Renal pelvis (tissue), 4 donors: ENCODE data around the gene NUP188. TPM values are rescaled to one million over a fixed set of nuclear protein-coding genes. Genes with fewer than 3 reads are reported as not detected.

Source experiments
- DNase-seq: peaks from one replicate; pipeline ENCODE4 v3.0.0-alpha.2; 2013
- polyA plus RNA-seq, 3 donors: library from polyadenylated mRNA; unstranded; fragments of 120-200 nt; gene quantifications; one replicate each; pipeline ENCODE4 v1.2.1, GENCODE V29; 2013; ENCODE audit not compliant: insufficient read length in 3 of 3

NUP188 gene
- polyA plus RNA-seq, 3 donors = 43.7 to 61.3 (median 60.5) TPM

DNA sequence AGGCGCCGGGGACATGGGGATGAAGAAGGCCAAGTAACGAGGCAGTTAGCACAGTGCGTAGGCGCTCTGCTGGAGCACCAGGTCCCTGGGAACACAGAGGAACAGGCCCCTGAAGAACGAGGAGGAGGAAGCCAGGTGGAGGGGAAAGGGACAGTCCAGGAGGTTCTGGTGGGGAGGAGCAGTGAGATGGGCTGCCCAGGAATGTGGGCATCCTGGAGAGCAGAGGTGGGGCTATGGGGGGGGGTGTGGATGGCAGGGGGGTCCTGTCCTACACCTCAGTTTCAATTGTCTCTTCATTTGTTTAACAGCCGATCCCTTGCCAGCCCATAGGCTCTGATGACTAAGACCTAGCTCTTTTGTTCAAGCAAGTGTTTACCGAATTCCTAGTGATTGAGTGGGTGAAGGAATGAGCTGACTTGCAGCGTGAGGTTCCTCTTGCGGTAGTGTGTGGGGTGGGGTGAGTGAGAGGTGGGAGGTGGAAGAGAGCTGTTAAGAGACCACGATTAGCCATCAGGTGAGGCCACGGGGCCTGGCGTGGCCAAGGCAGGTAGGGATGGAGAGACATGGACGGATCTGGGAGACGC lies 35.1 kb upstream of the NUP188 start:
- DNase-seq = no peak

- no peak for DNase-seq
These were observed 34.2 kb upstream of the NUP188 start for GRCh38 chr9:128913048-128913900.

DNA sequence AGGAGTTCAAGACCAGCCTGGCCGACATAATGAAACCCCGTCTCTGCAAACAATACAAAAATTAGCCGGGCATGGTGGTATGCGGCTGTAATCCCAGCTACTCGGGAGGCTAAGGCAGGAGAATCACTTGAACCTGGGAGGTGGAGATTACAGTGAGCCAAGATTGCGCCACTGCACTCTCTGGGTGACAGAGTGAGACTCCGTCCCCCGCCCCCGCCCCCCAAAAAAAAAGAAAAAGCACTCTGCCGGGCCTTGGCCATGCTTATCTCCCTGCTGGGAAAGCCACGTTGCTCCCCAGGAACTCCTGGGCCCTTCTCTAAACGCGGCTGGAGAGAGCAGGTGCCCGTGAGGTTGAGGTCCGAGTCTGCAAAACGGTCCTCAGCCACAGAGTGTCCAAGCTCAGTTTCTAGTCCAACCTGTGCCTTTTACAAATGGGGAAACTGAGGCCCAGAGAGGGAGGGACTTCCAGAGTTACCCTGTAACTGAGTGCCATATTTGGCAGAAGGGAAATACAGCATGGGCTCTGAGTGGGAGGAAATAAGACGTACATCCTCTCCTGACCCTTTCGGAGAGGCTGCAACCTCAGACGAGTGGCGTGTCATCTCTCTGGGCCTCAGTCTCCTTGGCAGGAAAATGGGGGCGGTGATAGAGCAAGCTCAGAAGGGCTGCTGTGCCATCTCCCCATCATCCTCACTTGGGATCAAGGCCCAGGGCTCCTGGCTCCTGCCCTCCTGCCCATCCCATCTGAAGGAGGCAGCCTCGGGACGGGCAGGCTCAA lies 33.3 kb upstream of the NUP188 start:
- no peak for DNase-seq

DNA sequence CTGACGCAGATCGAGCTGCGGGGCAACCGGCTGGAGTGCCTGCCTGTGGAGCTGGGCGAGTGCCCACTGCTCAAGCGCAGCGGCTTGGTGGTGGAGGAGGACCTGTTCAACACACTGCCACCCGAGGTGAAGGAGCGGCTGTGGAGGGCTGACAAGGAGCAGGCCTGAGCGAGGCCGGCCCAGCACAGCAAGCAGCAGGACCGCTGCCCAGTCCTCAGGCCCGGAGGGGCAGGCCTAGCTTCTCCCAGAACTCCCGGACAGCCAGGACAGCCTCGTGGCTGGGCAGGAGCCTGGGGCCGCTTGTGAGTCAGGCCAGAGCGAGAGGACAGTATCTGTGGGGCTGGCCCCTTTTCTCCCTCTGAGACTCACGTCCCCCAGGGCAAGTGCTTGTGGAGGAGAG lies 31.3 kb upstream of the NUP188 start:
- DNase-seq = no peak

- DNase-seq = no peak
These were observed 30.8 kb upstream of the NUP188 start for GRCh38 chr9:128916745-128917144.

DNA sequence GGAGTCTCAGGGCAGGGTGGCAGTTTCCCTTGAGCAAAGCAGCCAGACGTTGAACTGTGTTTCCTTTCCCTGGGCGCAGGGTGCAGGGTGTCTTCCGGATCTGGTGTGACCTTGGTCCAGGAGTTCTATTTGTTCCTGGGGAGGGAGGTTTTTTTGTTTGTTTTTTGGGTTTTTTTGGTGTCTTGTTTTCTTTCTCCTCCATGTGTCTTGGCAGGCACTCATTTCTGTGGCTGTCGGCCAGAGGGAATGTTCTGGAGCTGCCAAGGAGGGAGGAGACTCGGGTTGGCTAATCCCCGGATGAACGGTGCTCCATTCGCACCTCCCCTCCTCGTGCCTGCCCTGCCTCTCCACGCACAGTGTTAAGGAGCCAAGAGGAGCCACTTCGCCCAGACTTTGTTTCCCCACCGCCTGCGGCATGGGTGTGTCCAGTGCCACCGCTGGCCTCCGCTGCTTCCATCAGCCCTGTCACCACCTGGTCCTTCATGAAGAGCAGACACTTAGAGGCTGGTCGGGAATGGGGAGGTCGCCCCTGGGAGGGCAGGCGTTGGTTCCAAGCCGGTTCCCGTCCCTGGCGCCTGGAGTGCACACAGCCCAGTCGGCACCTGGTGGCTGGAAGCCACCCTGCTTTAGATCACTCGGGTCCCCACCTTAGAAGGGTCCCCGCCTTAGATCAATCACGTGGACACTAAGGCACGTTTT lies 30.2 kb upstream of the NUP188 start:
- DNase-seq = no peak

- no peak for DNase-seq
These were observed 28.6 kb upstream of the NUP188 start for GRCh38 chr9:128918921-128919320.

- no peak for DNase-seq
These were observed 28.0 kb upstream of the NUP188 start for GRCh38 chr9:128919402-128920089.

- DNase-seq = no peak
These were observed 27.0 kb upstream of the NUP188 start, which contains the start of gene PHYHD1 for GRCh38 chr9:128920381-128921058. TSS of gene PHYHD1 (plus strand) at chr9:128920982. CDS start at chr9:128922324, 1,342 bp downstream.

- DNase-seq = peak; percentile 82
These were observed 25.4 kb upstream of the NUP188 start for GRCh38 chr9:128921881-128922763.

- DNase-seq = no peak
These were observed 24.0 kb upstream of the NUP188 start for GRCh38 chr9:128923493-128923883.

GRCh38 chr9:128927731-128928411 lies 19.6 kb upstream of the NUP188 start:
- no peak for DNase-seq

DNA sequence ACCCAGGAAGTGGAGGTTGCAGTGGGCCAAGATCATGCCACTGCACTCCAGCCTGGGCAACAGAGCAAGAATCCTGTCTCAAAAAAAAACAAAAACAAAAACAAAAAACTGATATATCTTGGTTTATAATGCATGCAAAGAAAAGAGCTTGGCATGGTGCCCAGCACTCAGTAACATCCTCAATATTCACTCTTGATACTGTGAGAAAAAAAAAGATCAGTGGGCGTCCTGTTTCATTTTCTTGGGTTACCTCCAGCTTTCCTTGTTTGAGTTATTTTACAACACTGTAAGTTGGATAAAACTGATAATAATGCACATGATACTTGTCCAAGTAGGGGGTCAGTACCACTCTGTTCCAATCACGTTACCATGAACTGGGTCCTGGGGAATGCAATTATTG lies 18.9 kb upstream of the NUP188 start:
- no peak for DNase-seq

GRCh38 chr9:128929560-128929959 lies 17.9 kb upstream of the NUP188 start:
- no peak for DNase-seq

DNA sequence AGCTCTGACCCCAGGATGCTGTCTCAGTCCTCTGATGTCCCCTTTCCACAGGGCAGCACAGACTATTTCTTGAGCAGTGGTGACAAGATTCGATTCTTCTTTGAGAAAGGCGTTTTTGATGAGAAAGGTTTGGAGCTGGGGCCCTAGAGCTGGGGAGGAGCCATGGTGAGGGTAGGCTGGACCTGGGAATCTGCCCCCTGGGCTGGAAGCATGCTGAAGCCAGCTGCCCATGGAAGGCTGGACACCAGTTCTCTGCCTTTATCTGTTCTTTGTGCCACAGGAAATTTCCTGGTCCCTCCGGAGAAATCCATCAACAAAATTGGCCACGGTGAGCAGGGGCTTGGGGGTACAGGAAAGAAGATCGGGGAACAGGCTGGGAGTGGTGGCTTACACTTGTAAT lies 13.8 kb upstream of the NUP188 start:
- no peak for DNase-seq

DNA sequence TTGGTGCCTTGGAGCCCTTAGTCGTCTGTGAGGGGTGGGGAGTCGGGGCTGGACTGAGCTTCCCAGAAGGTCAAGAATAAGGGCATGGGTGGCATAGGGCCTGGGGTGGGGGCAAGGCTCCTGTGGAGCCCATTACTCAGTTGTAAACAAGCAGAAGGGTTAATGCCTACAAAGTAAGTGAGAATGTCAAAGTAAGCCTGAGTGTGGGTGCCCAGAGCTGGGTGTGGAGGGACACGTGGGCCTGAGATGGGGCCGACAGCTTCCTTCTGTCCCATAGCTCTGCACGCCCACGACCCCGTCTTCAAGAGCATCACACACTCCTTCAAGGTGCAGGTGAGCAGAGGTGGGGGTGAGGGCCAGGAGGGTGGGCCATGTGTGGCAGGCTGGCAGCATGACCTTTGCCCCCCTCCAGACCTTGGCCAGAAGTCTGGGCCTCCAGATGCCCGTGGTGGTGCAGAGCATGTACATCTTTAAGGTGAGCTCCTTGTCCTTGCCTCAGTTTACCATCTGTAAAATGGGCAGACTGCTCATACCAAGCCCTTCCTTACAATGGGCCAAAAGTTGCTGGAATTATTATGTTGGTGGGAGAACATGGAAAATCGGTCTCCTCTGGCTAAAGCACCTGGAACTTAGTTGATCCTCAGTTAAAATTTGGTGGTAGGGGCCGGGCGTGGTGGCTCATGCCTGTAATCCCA lies 11.2 kb upstream of the NUP188 start:
- DNase-seq = no peak

DNA sequence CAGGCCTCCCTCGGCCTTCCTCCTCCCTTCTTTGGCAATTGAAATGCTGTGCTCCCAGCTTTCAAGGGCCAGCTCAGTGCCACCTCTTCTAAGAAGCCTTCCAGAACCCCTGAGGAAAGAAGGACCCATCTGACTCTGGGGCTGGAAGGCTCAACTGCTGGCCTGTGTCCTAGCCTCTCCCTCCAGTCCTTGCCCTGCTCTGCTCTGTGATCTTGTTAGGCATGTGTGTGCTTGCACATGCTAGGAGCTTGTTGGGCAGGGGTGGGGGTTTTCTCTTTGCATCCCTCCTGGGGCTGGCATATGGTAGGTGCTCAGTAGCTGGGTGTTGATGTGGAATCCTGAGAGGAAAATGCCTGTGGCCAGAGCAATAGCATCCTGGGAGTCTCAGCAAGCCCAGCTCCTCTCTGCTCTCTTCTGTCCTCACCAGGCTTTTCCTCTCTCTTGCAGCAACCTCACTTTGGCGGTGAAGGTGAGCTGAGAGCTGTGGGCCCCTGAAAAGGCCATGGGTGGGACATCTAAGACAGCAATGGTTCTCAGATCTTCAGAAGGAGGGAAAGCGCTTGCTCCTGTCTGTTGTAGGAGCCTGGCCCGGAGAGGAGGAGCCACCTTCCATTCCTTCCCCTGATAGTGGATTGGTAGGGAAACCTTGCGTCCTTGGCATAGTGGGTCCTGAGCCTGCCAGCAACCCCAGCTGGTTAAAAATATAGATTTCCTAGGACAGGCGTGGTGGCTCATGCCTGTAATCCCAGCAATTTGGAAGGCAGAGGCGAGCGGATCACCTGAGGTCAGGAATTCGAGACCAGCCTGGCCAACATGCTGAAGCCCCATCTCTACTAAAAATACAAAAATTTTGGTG lies 10.0 kb upstream of the NUP188 start:
- DNase-seq = no peak
